Keratinocyte (primary cell): Measurements from ENCODE around the gene LMNTD1. TPM values are rescaled to one million over a fixed set of nuclear protein-coding genes. Genes with fewer than 3 reads are reported as not detected.

Source experiments
- DNase-seq: peaks from one replicate; pipeline ENCODE4 v3.0.0-alpha.2; 2011; ENCODE audit warnings: low read depth, missing footprints, low spot score
- FAIRE-seq: peaks from 2 replicates; lab custom pipeline; 2011; peaks lifted over from hg19 to GRCh38; lab: Jason Lieb, UNC
- H2AFZ ChIP-seq: 2 replicates; pipeline ENCODE4 v1.6.0; 2012; ENCODE audit warnings: low read length, control low read depth, inconsistent platforms; ENCODE audit not compliant: control insufficient read depth
- H3K27ac ChIP-seq: 2 replicates; pipeline ENCODE4 v1.5.1; 2011; ENCODE audit warnings: low read length; ENCODE audit not compliant: control insufficient read depth, insufficient read depth
- H3K27me3 ChIP-seq: 3 replicates; pipeline ENCODE4 v1.6.0; 2011; ENCODE audit warnings: low read length; ENCODE audit not compliant: control insufficient read depth, insufficient read depth; ENCODE audit errors: extremely low read depth
- H3K36me3 ChIP-seq, 2 experiments: 2 replicates in 1 of 2; 3 replicates in 1 of 2; pipeline ENCODE4 v1.5.1; 2011; ENCODE audit warnings: low read length in 2 of 2, mild to moderate bottlenecking in 1 of 2; ENCODE audit not compliant: control insufficient read depth in 2 of 2, insufficient read depth in 2 of 2; ENCODE audit errors: extremely low read depth in 1 of 2
- H3K4me1 ChIP-seq: 3 replicates; pipeline ENCODE4 v1.5.1; 2011; ENCODE audit warnings: low read length; ENCODE audit not compliant: control insufficient read depth, insufficient read depth; ENCODE audit errors: extremely low read depth
- H3K4me2 ChIP-seq: 3 replicates; pipeline ENCODE4 v1.6.0; 2011; ENCODE audit warnings: low read depth, low read length; ENCODE audit not compliant: control insufficient read depth, insufficient read depth; ENCODE audit errors: extremely low read depth
- H3K4me3 ChIP-seq, 3 experiments: fragments of 200-600 bp in 1 of 3; sonication (generic) in 1 of 3; 2 replicates in 2 of 3; 3 replicates in 1 of 3; pipeline ENCODE4 v1.5.1; 2011 to 2016; ENCODE audit warnings: low read length in 3 of 3, mild to moderate bottlenecking in 3 of 3, control low read depth in 2 of 3, inconsistent platforms in 1 of 3, low read depth in 1 of 3, mixed read lengths in 1 of 3, mixed run types in 1 of 3, moderate library complexity in 1 of 3; ENCODE audit not compliant: control insufficient read depth in 2 of 3, insufficient read depth in 2 of 3; ENCODE audit errors: extremely low read depth in 1 of 3
- H3K79me2 ChIP-seq: 2 replicates; pipeline ENCODE4 v1.6.0; 2012; ENCODE audit warnings: low read length; ENCODE audit not compliant: control insufficient read depth, insufficient read depth
- H3K9ac ChIP-seq: 3 replicates; pipeline ENCODE4 v1.6.0; 2011; ENCODE audit warnings: low read length; ENCODE audit not compliant: control insufficient read depth, insufficient read depth; ENCODE audit errors: extremely low read depth
- H3K9me1 ChIP-seq: 3 replicates; pipeline ENCODE4 v1.6.0; 2011; ENCODE audit warnings: low read length; ENCODE audit not compliant: control insufficient read depth, insufficient read depth; ENCODE audit errors: extremely low read depth
- H3K9me3 ChIP-seq: 2 replicates; pipeline ENCODE4 v1.5.1; 2012; ENCODE audit warnings: low read depth, low read length; ENCODE audit not compliant: control insufficient read depth
- H4K20me1 ChIP-seq: 3 replicates; pipeline ENCODE4 v1.6.0; 2011; ENCODE audit warnings: low read length; ENCODE audit not compliant: control insufficient read depth, insufficient read depth; ENCODE audit errors: extremely low read depth
- CTCF ChIP-seq, 3 experiments: IDR thresholded peaks in 1 of 3; conservative IDR thresholded peaks in 1 of 3; optimal IDR thresholded peaks in 1 of 3; 2 replicates in 2 of 3; 3 replicates in 1 of 3; pipeline versions ENCODE3 to v1.5.1; 2011; ENCODE audit warnings: low read length in 3 of 3, mild to moderate bottlenecking in 3 of 3, moderate library complexity in 2 of 3, control low read depth in 1 of 3, inconsistent platforms in 1 of 3; ENCODE audit not compliant: insufficient read depth in 2 of 3; ENCODE audit errors: extremely low read depth in 1 of 3
- EZH2 ChIP-seq: IDR thresholded peaks from one replicate; pipeline ENCODE4 v1.6.1; 2012; ENCODE audit warnings: inconsistent platforms, mild to moderate bottlenecking, low read length, moderate library complexity
- dilution Hi-C: fragments of 300-500 bp; cut with MboI; formaldehyde crosslinking; loops from one replicate; pipeline ENCODE4 v1.7.0; 2020; ENCODE audit warnings: low sequenced_read_pairs; ENCODE audit not compliant: extremely low pct_ligation_motif_present
- polyA plus RNA-seq, 5 experiments: library from polyadenylated mRNA; depleted of rRNA in 3 of 5; stranded (reverse) in 3 of 5; stranded (forward) in 1 of 5; unstranded in 1 of 5; fragments of >200 nt; gene quantifications; 1 replicate in 1 of 5; 2 replicates in 3 of 5; 3 replicates in 1 of 5; pipeline versions ENCODE4 v1.2.1 to v1.2.3, GENCODE V29; 2011 to 2012; ENCODE audit warnings: missing spikeins in 2 of 5, low read depth in 1 of 5, low replicate concordance in 1 of 5

The LMNTD1 gene
- polyA plus RNA-seq, 1 donor (not counting 4 experiments of a cell fraction or from before 2014, with no cell fraction given): 0.42 TPM

- DNase-seq: peak; percentile 62
- peak overlapping the region in 2 of 3 experiments; percentile 32 to 33 for H3K4me3 ChIP-seq
- dilution Hi-C loops: no loop called here
- H3K4me1 ChIP-seq: peaks cover 13% of the 10 kb centered on the region
- peak overlapping the region; percentile 34 for H3K27ac ChIP-seq
- H3K79me2 ChIP-seq: no peaks in the 10 kb centered on the region
- no peaks in the 10 kb centered on the region for H3K36me3 ChIP-seq
- H3K9me1 ChIP-seq: no peaks in the 10 kb centered on the region
- peak overlapping the region; percentile 34 for H3K9ac ChIP-seq
- H4K20me1 ChIP-seq: no peaks in the 10 kb centered on the region
- H3K4me2 ChIP-seq: peak overlapping the region; percentile 74
- H2AFZ ChIP-seq: peak overlapping the region; percentile 21
- TF ChIP-seq EZH2 (no peak), CTCF (optimal IDR thresholded peaks at IDR 0.05 in 1 of 3, IDR thresholded peaks at IDR 0.05 in 1 of 3, conservative IDR thresholded peaks at IDR 0.05 in 1 of 3; ENCODE audit: extremely low read depth in 1 of 3, insufficient read depth in 2 of 3, low read length in 3 of 3) (no peak)
- peak; percentile 98 for FAIRE-seq
- no peaks in the 10 kb centered on the region for H3K27me3 ChIP-seq
- no peaks in the 10 kb centered on the region for H3K9me3 ChIP-seq
Observed at GRCh38 chr12:25518512-25518911, 34.6 kb downstream of the LMNTD1 start.

GRCh38 chr12:25504744-25505143 lies 48.3 kb downstream of the LMNTD1 start:
- no peak for DNase-seq
- dilution Hi-C loops: no loop called here
- H3K36me3 ChIP-seq: no peaks in the 10 kb centered on the region
- no peaks in the 10 kb centered on the region for H4K20me1 ChIP-seq
- FAIRE-seq: no peak
- no peak overlapping the region for H3K4me2 ChIP-seq
- H3K4me1 ChIP-seq: no peaks in the 10 kb centered on the region
- no peaks in the 10 kb centered on the region for H3K9me3 ChIP-seq
- no peak overlapping the region for H2AFZ ChIP-seq
- H3K9ac ChIP-seq: no peak overlapping the region
- no peak for TF ChIP-seq CTCF (optimal IDR thresholded peaks at IDR 0.05 in 1 of 3, IDR thresholded peaks at IDR 0.05 in 1 of 3, conservative IDR thresholded peaks at IDR 0.05 in 1 of 3; ENCODE audit: extremely low read depth in 1 of 3, insufficient read depth in 2 of 3, low read length in 3 of 3)
- H3K4me3 ChIP-seq: no peak overlapping the region
- no peaks in the 10 kb centered on the region for H3K27me3 ChIP-seq
- no peaks in the 10 kb centered on the region for H3K79me2 ChIP-seq
- no peak overlapping the region for H3K27ac ChIP-seq
- H3K9me1 ChIP-seq: no peaks in the 10 kb centered on the region
